Pancreas (tissue), 10 donors: ENCODE data around the gene RAD51B. TPM values are rescaled to one million over a fixed set of nuclear protein-coding genes. Genes with fewer than 3 reads are reported as not detected.

Source experiments
- ATAC-seq, 4 donors: fragments of 200-7000 bp; cut with Tn5 transposase; one replicate each; pipeline versions ENCODE4 v1.8.0 to v1.9.1; 2020; ENCODE audit warnings: mild to moderate bottlenecking in 4 of 4, moderate library complexity in 4 of 4
- DNase-seq, 6 donors: peaks; one replicate each; pipeline ENCODE4 v3.0.0-alpha.2; 2020
- FAIRE-seq: peaks from 2 replicates; lab custom pipeline; 2012; peaks lifted over from hg19 to GRCh38; lab: Jason Lieb, UNC
- H3K27ac ChIP-seq, 4 donors: fragments of 200-600 bp; sonication (generic); 1 replicate in 3 of 4; 2 replicates in 1 of 4; pipeline versions ENCODE4 v1.5.0 to v1.8.0; 2020
- H3K27me3 ChIP-seq, 4 donors: fragments of 200-600 bp; one replicate each; pipeline ENCODE4 v1.8.0; 2021
- H3K36me3 ChIP-seq, 3 donors: fragments of 200-600 bp; sonication (generic) in 1 of 3; one replicate each; pipeline versions ENCODE4 v1.5.0 to v1.8.0; 2020 to 2021
- H3K4me1 ChIP-seq, 3 donors: fragments of 200-600 bp; one replicate each; pipeline ENCODE4 v1.8.0; 2021
- H3K4me3 ChIP-seq, 4 donors: fragments of 200-600 bp; sonication (generic) in 2 of 4; one replicate each; pipeline versions ENCODE4 v1.5.0 to v1.8.0; 2020 to 2021
- H3K9me3 ChIP-seq, 4 donors: fragments of 200-600 bp; one replicate each; pipeline ENCODE4 v1.8.0; 2021
- CTCF ChIP-seq, 4 donors: fragments of 200-600 bp; sonication (generic) in 3 of 4; IDR thresholded peaks; one replicate each; pipeline versions ENCODE4 v1.5.0 to v1.8.0; 2021; ENCODE audit warnings: antibody characterized with exemption in 4 of 4
- WGBS, 2 donors: extraction: QIAGEN DNeasy Blood & Tissue Kit; methylation state at CpG; one replicate each; pipeline ENCODE4 v1.1.7; 2013; 5-methylcytosine and 5-hydroxymethylcytosine counted together
- intact Hi-C, 3 donors: fragments of 100-400 bp; cut with DNase I; formaldehyde crosslinking; loops; one replicate each; pipeline versions ENCODE4 v1.11.1 to v1.14.2; 2022
- polyA plus RNA-seq, 2 donors: library from polyadenylated mRNA; stranded (reverse); fragments of 200-250 nt; gene quantifications; one replicate each; pipeline ENCODE4 v1.2.3, GENCODE V29; 2013
- total RNA-seq, 6 donors: library from RNA; stranded (reverse); fragmentation: NEBNext Ultra II Directional in 4 of 6; extraction: Animal tissue kit (Norgen Biotek cat#: 25700) in 4 of 6; gene quantifications; one replicate each; pipeline versions ENCODE4 v1.2.1 to v1.2.4, GENCODE V29; 2021 to 2023
- donor health status: healthy with polysubstance abuse.
- donor health status: DM: no; HTN: no; CAD: no; lungs with moderate emphysema.
- donor health status: DM: no; HTN: no; CAD: no.
- donor health status: control.
- donor health status: control.
- donor health status: Bipolar disorder and iron deficiency.
- donor health status: DM: yes; HTN: yes; CAD: no.
- donor health status: DM: no; HTN: no; CAD: no.
- donor health status: DM: no; HTN: no; CAD: no.
- donor health status: DM: yes; HTN: yes; CAD: no.

The RAD51B gene
- total and polyA plus RNA-seq, 8 donors = 1.1 to 17.3 (median 5.8) TPM

GRCh38 chr14:68775614-68776126 is 956.1 kb downstream of the RAD51B start:
- no peak overlapping the region for H3K4me3 ChIP-seq
- no peak for FAIRE-seq
- DNase-seq = peak in 2 of 6 donors; percentile 10 to 16
- no peak for ATAC-seq
- TF ChIP-seq CTCF (IDR thresholded peaks at IDR 0.05) = no peak
- intact Hi-C loops = loop anchor here in 1 of 3 donors (10.0 kb wide), 1 partner anchor 101 kb away; no protein-coding TSS in a partner anchor
- H3K36me3 ChIP-seq = no peaks in the 10 kb centered on the region
- H3K27ac ChIP-seq = no peak overlapping the region
- H3K9me3 ChIP-seq = no peaks in the 10 kb centered on the region
- H3K4me1 ChIP-seq = peaks cover 11 to 24% (median 22%) of the 10 kb centered on the region in 3 donors
- WGBS, 2 donors = 93 to 95% methylated on average over 6 of the region's 6 CpGs
- H3K27me3 ChIP-seq = no peaks in the 10 kb centered on the region

- Histone ChIP-seq H3K36me3 (no peaks in the 10 kb centered on the region), H3K27me3 (no peaks in the 10 kb centered on the region), H3K27ac (no peak overlapping the region), H3K9me3 (no peaks in the 10 kb centered on the region), H3K4me3 (no peak overlapping the region), H3K4me1 (peaks cover 26 to 42% (median 41%) of the 10 kb centered on the region in 3 donors)
- DNase-seq = peak in 1 of 6 donors; percentile 6
- WGBS, 2 donors = 93 to 96% methylated on average over 1 of the region's 1 CpG
- intact Hi-C loops = loop anchor here in 1 of 3 donors (10.0 kb wide), 1 partner anchor 103 kb away; no protein-coding TSS in a partner anchor
- no peak for FAIRE-seq
- no peak for TF ChIP-seq CTCF (IDR thresholded peaks at IDR 0.05)
- no peak for ATAC-seq
Measured at GRCh38 chr14:68777644-68778043, 958.1 kb downstream of the RAD51B start.

Other genes with a start within 250 kb of the RAD51B start
- 10 to 100 TPM; 11.5 to 21.8 (median 13.7) TPM for gene PIGH, start 219.5 kb upstream of the RAD51B start, total RNA-seq
- gene PIGH, start 219.5 kb upstream of the RAD51B start, polyA plus RNA-seq = 10 to 100 TPM; 14.2 to 27.4 TPM
- gene ARG2, start 199.9 kb upstream of the RAD51B start, total RNA-seq = 1 to 10 TPM; 1.2 to 2.8 (median 1.4) TPM
- 10 to 100 TPM in 1 of 2 donors, 1 to 10 TPM in 1; 3.5 to 15.0 TPM for gene ARG2, start 199.9 kb upstream of the RAD51B start, polyA plus RNA-seq
- 10 to 100 TPM; 48.0 to 73.3 (median 54.5) TPM for gene VTI1B, start 145.1 kb upstream of the RAD51B start, total RNA-seq
- 10 to 100 TPM; 40.9 to 46.3 TPM for gene VTI1B, start 145.1 kb upstream of the RAD51B start, polyA plus RNA-seq
- gene RDH11, start 124.0 kb upstream of the RAD51B start, total RNA-seq = 10 to 100 TPM; 14.0 to 37.0 (median 21.7) TPM
- 10 to 100 TPM; 18.4 to 40.3 TPM for gene RDH11, start 124.0 kb upstream of the RAD51B start, polyA plus RNA-seq
- gene RDH12, start 117.9 kb upstream of the RAD51B start, total RNA-seq = 1 to 10 TPM; 1.0 to 2.5 (median 1.5) TPM
- 1 to 10 TPM; 1.2 to 2.0 TPM for gene RDH12, start 117.9 kb upstream of the RAD51B start, polyA plus RNA-seq
- 10 to 100 TPM in 1 of 6 donors, 1 to 10 TPM in 5; 5.7 to 16.0 (median 8.8) TPM for gene ZFYVE26, start 3.2 kb upstream of the RAD51B start, total RNA-seq
- gene ZFYVE26, start 3.2 kb upstream of the RAD51B start, polyA plus RNA-seq = 1 to 10 TPM; 5.5 to 6.0 TPM